Neural progenitor cell (in vitro differentiated cells): ENCODE results near the gene CA5A. TPM values are rescaled to one million over a fixed set of nuclear protein-coding genes. Genes with fewer than 3 reads are reported as not detected.
"Not testable (repeated sequence)": the region's sequence is repeated elsewhere in the genome, so short reads cannot be mapped to it uniquely, and the experiment has no call there.

Source experiments
- DNase-seq: peaks from one replicate; pipeline ENCODE4 v3.0.0-alpha.2; 2016; ENCODE audit warnings: low spot score
- H2AFZ ChIP-seq: fragments of 200-600 bp; sonication (generic); replicated peaks from 2 replicates; pipeline ENCODE4 v1.6.1; 2016; ENCODE audit warnings: antibody characterized with exemption
- H3F3A ChIP-seq: fragments of 200-600 bp; sonication (generic); 2 replicates; pipeline ENCODE4 v1.6.1; 2016; ENCODE audit warnings: antibody characterized with exemption, low read depth
- H3K27ac ChIP-seq: fragments of 200-600 bp; sonication (generic); 2 replicates; pipeline ENCODE4 v1.5.1; 2016; ENCODE audit warnings: mild to moderate bottlenecking
- H3K27me3 ChIP-seq: fragments of 200-600 bp; sonication (generic); 2 replicates; pipeline ENCODE4 v1.6.1; 2016; ENCODE audit warnings: mild to moderate bottlenecking, moderate library complexity
- H3K36me3 ChIP-seq: fragments of 200-600 bp; sonication (generic); 2 replicates; pipeline ENCODE4 v1.5.1; 2016
- H3K4me1 ChIP-seq: fragments of 200-600 bp; sonication (generic); 2 replicates; pipeline ENCODE4 v1.6.1; 2016; ENCODE audit warnings: mixed run types
- H3K4me2 ChIP-seq: fragments of 200-600 bp; sonication (generic); 2 replicates; pipeline ENCODE4 v1.6.1; 2016
- H3K4me3 ChIP-seq: fragments of 200-600 bp; sonication (generic); 2 replicates; pipeline ENCODE4 v1.5.1; 2016
- H3K79me2 ChIP-seq: fragments of 200-600 bp; sonication (generic); 2 replicates; pipeline ENCODE4 v1.6.1; 2016; ENCODE audit warnings: low read depth
- H3K9ac ChIP-seq: fragments of 200-600 bp; sonication (generic); 2 replicates; pipeline ENCODE4 v1.6.1; 2016
- H3K9me3 ChIP-seq: fragments of 200-600 bp; sonication (generic); 2 replicates; pipeline ENCODE4 v1.5.1; 2016; ENCODE audit warnings: low read depth
- H4K20me1 ChIP-seq: fragments of 200-600 bp; sonication (generic); 2 replicates; pipeline ENCODE4 v1.6.1; 2016; ENCODE audit warnings: low read depth
- H3K27ac Mint-ChIP-seq: 3 replicates; pipeline ENCODE4 v1.8.0; 2021; ENCODE audit warnings: mixed read lengths
- H3K27me3 Mint-ChIP-seq: 2 replicates; pipeline ENCODE4 v1.8.0; 2022; ENCODE audit warnings: low read depth, mild to moderate bottlenecking, inconsistent platforms, moderate library complexity, mixed read lengths; ENCODE audit not compliant: insufficient read depth
- H3K36me3 Mint-ChIP-seq: 3 replicates; pipeline ENCODE4 v1.8.0; 2021; ENCODE audit warnings: mixed read lengths
- H3K4me1 Mint-ChIP-seq: 3 replicates; pipeline ENCODE4 v1.8.0; 2021; ENCODE audit warnings: mixed read lengths
- H3K4me3 Mint-ChIP-seq: 3 replicates; pipeline ENCODE4 v1.8.0; 2021; ENCODE audit warnings: mild to moderate bottlenecking, moderate library complexity, mixed read lengths
- H3K9me3 Mint-ChIP-seq: 3 replicates; pipeline ENCODE4 v1.8.0; 2020; ENCODE audit warnings: mixed read lengths
- EZH2 ChIP-seq: fragments of 200-600 bp; sonication (generic); IDR thresholded peaks from 2 replicates; pipeline ENCODE4 v1.6.1; 2017; ENCODE audit warnings: antibody characterized with exemption, mild to moderate bottlenecking, moderate library complexity
- EZH2phosphoT487 ChIP-seq: fragments of 200-600 bp; sonication (generic); IDR thresholded peaks from 2 replicates; pipeline ENCODE4 v1.6.1; 2017; ENCODE audit warnings: antibody characterized with exemption
- total RNA-seq: library from RNA; depleted of rRNA; stranded (reverse); fragments of >200 nt; gene quantifications from 2 replicates; pipeline ENCODE4 v1.2.3, GENCODE V29; 2015; ENCODE audit warnings: low replicate concordance
- TF ChIP-seq, protein P1 (sequence below): fragments of 200-600 bp; sonication (generic); IDR thresholded peaks from 2 replicates; pipeline ENCODE4 v1.5.1; 2017; ENCODE audit warnings: antibody characterized with exemption, mild to moderate bottlenecking

CA5A gene
- total RNA-seq, 1 donor from 2014 or later: not detected

DNA sequence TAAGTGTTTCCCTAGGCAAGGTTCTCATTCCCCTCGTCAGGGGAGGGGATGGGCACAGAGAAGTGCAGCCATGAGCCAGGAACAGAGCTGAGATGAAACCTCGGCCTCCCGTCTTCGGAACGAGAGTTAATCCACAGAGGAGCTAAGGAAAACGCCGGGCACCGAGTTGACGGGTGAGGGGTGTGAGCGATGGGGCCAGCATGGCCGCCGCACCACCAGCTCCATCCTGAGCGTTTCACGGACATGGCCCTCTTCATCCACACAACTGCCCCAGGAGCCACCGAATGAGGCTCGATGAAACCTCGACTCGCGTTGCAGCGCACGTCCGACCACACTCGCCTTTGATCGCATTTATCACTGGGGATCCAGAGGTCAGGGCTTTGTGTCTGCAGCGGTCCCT, 21.5 kb downstream of the CA5A start:
- no peak overlapping the region for H3K27ac ChIP-seq
- Mint-ChIP-seq H3K36me3 (no peaks in the 10 kb centered on the region), H3K9me3 (peaks cover 2% of the 10 kb centered on the region), H3K27me3 (peaks cover 11% of the 10 kb centered on the region), H3K4me3 (no peak overlapping the region), H3K27ac (no peak overlapping the region), H3K4me1 (no peaks in the 10 kb centered on the region)
- peaks cover 1% of the 10 kb centered on the region for H3K27me3 ChIP-seq
- H3K4me1 ChIP-seq: no peaks in the 10 kb centered on the region
- DNase-seq: no peak
- H3K9me3 ChIP-seq: no peaks in the 10 kb centered on the region
- no peak overlapping the region for H2AFZ ChIP-seq
- no peaks in the 10 kb centered on the region for H3K36me3 ChIP-seq
- no peak overlapping the region for H3K4me2 ChIP-seq
- H3K9ac ChIP-seq: no peak overlapping the region
- H3K79me2 ChIP-seq: no peaks in the 10 kb centered on the region
- H3K4me3 ChIP-seq: no peak overlapping the region
- no peaks in the 10 kb centered on the region for H4K20me1 ChIP-seq
- no peaks in the 10 kb centered on the region for H3F3A ChIP-seq
- TF ChIP-seq EZH2phosphoT487: no peak
- TF ChIP-seq, protein P1, sequence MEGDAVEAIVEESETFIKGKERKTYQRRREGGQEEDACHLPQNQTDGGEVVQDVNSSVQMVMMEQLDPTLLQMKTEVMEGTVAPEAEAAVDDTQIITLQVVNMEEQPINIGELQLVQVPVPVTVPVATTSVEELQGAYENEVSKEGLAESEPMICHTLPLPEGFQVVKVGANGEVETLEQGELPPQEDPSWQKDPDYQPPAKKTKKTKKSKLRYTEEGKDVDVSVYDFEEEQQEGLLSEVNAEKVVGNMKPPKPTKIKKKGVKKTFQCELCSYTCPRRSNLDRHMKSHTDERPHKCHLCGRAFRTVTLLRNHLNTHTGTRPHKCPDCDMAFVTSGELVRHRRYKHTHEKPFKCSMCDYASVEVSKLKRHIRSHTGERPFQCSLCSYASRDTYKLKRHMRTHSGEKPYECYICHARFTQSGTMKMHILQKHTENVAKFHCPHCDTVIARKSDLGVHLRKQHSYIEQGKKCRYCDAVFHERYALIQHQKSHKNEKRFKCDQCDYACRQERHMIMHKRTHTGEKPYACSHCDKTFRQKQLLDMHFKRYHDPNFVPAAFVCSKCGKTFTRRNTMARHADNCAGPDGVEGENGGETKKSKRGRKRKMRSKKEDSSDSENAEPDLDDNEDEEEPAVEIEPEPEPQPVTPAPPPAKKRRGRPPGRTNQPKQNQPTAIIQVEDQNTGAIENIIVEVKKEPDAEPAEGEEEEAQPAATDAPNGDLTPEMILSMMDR: no peak
- TF ChIP-seq EZH2: no peak

GRCh38 chr16:87914021-87914725, 22.2 kb downstream of the CA5A start:
- H3K27ac Mint-ChIP-seq, H3K4me1 Mint-ChIP-seq: not testable (repeated sequence)

DNA sequence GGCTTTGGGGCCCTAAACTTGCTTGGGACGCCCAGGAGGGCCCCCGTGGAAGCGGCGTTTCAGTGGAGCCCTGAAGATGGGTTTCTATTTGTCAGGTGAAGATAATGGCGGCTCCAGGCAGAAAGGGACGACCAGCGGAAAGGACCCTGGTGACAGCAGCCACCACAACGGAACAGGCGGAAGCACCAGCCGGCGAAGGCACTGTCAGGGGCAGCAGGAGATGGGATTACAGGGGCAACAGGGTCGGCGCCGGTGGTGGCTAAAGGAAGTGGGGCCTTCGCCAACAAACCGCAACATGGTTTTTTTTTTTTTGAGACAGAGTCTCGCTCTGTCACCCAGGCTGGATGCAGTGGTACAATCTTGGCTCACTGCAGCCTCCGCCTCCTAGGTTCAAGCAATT, 23.6 kb downstream of the CA5A start:
- H3K36me3 ChIP-seq, H3K4me1 Mint-ChIP-seq, H3K9me3 Mint-ChIP-seq, H3K36me3 Mint-ChIP-seq, H3K9me3 ChIP-seq, H3K4me3 Mint-ChIP-seq, H3K9ac ChIP-seq, H2AFZ ChIP-seq, H3K27ac Mint-ChIP-seq, H4K20me1 ChIP-seq, H3K4me3 ChIP-seq, H3K4me2 ChIP-seq, H3K4me1 ChIP-seq, DNase-seq, H3K79me2 ChIP-seq, H3F3A ChIP-seq, H3K27ac ChIP-seq: not testable (repeated sequence)
- H3K27me3 ChIP-seq: peaks cover 14% of the 10 kb centered on the region
- peaks cover 20% of the 10 kb centered on the region for H3K27me3 Mint-ChIP-seq

More at GRCh38 chr16:87914021-87914725, 22.2 kb downstream of the CA5A start:
- not testable (repeated sequence) for DNase-seq, H4K20me1 ChIP-seq, H2AFZ ChIP-seq, H3K9me3 Mint-ChIP-seq, H3K4me1 ChIP-seq, H3K36me3 ChIP-seq, H3K27me3 ChIP-seq, H3F3A ChIP-seq, H3K79me2 ChIP-seq, H3K36me3 Mint-ChIP-seq, H3K27ac ChIP-seq, H3K9me3 ChIP-seq, H3K4me3 ChIP-seq, H3K4me2 ChIP-seq, H3K4me3 Mint-ChIP-seq, H3K9ac ChIP-seq
- H3K27me3 Mint-ChIP-seq: peaks cover 16% of the 10 kb centered on the region

GRCh38 chr16:87911106-87911763, 25.1 kb downstream of the CA5A start:
- H4K20me1 ChIP-seq, H2AFZ ChIP-seq, H3K36me3 ChIP-seq, H3K27ac Mint-ChIP-seq, H3K9ac ChIP-seq, H3F3A ChIP-seq, H3K27ac ChIP-seq, H3K4me2 ChIP-seq, H3K4me1 Mint-ChIP-seq, DNase-seq, H3K9me3 Mint-ChIP-seq, H3K4me3 Mint-ChIP-seq, H3K36me3 Mint-ChIP-seq, H3K9me3 ChIP-seq, H3K4me3 ChIP-seq, H3K4me1 ChIP-seq, H3K79me2 ChIP-seq: not testable (repeated sequence)
- peaks cover 16% of the 10 kb centered on the region for H3K27me3 ChIP-seq
- peaks cover 17% of the 10 kb centered on the region for H3K27me3 Mint-ChIP-seq
